Measurements from ENCODE around the gene F11R.
"Not testable (repeated sequence)": the region's sequence is repeated elsewhere in the genome, so short reads cannot be mapped to it uniquely, and the experiment has no call there.

Gene F11R

DNA sequence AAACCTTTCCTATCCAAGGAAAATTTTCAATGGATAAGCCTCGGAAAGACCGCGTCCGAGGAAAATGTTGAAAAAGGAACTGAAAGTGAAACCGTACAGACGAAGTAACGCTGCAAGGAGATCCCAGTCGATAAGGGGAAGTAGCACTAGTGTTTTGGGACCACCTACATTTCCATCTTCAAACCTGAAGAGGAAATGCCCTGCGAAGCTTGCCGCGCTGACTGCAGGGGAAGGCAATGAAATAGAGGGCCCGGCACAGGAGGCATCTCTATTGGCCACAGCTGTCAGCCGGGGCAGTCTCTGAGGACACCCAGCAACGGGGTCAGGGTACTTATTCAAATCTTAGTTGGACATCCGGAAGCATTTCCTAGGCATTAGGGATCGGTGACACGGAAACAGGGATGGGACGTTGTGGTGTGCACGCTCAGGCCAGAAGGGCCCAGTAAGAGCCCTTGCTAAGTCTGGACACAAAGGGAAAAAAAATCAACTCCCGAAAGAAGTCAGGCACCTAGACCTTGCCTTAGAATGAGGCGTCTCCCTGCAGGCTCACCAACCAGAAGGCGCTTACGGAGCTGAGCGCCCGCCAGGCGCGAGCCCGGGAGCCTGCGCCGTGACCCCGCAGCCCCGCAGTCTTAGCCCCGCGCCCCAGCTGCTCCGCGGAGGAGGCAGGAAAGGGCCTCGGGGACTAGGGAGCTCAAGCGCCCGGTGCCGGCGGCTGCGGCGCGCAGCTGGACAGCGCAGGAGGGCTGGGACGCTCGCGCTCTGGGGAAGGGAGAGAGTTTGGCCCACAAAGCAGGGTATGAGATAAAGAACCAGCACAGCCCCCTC, 24.2 kb upstream of the F11R start:
- in situ Hi-C loops (cut with HindIII; ENCODE audit: low sequenced_read_pairs), result no loop called here

DNA sequence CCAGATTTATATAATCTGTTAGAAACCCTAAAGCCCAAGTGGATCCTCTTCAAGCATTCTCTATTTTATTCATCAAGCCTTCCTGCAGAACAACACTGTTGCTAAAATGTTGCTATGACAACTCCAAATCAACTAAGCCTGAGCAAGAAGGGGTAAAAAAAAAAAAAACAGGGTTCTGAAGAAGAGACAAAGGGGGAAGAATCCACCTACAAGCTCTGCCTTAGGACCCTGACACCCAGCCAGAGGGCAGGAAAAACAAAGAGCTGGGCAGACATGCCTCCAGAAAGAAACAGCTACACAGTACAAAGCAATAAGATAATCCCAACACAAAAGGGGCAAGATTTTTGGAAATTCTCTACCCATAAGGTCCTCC, 23.6 kb upstream of the F11R start:
- in situ Hi-C loops (cut with HindIII; ENCODE audit: low sequenced_read_pairs), result no loop called here

DNA sequence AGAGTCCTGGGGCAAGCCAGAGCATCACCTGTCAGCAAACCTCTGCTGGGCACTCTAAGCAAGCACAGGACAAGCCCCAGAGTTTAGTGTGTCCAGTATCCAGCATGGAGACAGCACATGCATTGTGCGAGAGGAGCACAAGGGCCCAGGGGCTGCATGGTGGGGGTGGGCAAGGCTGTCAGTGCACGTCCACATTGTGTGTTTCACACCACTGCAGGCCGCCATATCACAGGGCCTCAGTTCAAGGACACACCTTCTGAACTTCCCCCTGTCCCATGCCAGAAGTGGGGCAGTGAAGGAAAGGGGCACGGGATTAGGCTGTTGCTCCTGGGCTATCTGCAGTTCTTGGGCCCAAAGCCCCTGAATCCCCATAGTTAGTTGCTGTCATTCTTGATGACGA, 18.6 kb upstream of the F11R start:
- in situ Hi-C loops (cut with HindIII; ENCODE audit: low sequenced_read_pairs), result no loop called here

DNA sequence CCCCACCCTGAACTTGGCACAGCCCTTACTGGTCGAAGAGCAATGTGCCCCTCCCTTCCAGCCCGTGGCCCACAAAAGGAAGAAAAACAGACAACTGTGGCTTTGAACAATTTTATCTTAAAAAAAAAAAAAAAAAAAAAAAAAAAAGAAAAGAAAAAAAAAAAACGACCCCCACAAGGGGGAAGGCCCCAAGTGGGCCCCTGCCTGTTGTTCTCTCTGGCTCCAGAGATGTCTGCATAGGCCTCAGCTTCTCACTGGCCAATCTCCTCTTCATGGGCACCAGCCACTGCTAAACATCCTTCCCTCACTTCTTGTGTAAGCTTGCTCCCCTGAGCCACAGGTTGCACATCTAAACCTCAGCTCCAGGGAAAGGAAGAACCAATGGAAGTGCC, 18.2 kb upstream of the F11R start:
- in situ Hi-C loops (cut with HindIII; ENCODE audit: low sequenced_read_pairs), result no loop called here

DNA sequence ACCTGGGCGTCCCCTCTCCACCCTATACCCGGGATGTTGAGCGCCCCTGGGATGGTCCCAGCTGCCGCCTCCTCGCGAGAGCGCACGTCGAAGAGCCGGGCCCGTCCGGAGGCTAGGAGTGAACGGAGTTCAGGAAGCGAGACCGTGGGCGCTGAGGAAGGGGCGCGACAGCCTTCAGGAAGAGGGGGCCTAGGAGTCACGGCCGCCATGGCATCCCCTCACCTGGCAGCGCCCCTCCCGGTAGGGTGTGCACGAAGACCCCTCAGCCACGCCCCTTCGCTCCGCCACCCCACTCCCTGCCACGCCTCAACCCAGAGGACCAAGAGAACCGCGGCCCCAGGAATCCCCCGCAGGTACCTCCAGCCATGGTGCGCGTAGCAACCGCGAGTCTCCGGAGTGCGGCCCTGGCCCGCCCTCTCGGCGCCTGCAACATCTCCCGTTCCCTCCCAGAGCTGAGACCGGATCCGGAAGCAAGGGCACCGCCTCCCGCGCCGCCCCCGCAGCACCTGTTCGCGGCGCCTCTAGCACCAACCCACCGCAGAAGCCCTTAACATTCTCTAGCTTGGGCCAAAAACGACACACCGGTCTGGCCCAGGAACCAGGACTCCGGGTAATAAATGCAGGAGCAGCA, 17.7 kb upstream of the F11R start, which contains the start of gene TSTD1:
TSS of gene TSTD1 (minus strand) at position 442 of the 631 bp plus-strand sequence. CDS start at position 367, 75 bp downstream.
- in situ Hi-C loops (cut with HindIII; ENCODE audit: low sequenced_read_pairs), result no loop called here

DNA sequence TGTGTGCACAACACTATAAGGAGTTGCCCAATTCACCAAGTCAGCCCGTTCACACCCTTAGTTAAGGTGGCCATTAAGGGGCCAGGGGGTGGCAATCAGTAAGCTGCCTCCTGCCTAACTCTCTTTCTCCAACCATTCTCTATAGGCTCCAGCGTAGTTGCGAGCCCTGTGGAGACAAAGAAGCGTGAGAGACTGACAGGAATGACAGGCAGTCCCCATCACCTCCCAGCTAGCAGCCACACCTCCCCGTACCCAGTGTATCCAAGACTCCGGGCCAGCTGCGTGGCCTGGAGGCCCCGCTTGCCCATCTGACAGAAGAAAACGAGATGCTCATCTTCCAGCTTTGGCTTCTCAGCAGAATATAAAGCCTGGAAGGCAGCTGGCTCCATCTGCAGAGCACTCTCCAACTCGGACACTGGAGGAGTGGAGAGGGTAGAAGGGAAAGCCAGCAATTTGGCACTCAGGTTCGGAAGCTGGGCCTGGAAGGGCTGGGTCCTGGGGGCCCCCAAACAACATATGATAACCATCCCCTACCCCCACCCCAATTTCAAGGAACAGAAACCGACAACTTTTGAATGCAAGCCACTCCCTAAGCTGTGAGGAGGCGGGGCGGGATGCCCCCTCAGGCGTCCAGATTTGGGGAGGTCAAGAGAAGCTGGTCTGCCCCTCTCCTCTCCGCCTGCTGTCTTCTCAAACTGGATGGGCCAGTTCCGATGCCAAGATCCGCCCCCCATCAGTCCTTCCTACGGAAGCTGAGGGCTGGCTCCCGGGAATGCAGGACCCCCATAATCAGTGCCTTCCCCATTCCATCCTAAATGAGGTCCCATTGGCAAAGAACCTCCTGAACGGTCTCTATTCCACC, 16.9 kb upstream of the F11R start:
- in situ Hi-C loops (cut with HindIII; ENCODE audit: low sequenced_read_pairs), result no loop called here

DNA sequence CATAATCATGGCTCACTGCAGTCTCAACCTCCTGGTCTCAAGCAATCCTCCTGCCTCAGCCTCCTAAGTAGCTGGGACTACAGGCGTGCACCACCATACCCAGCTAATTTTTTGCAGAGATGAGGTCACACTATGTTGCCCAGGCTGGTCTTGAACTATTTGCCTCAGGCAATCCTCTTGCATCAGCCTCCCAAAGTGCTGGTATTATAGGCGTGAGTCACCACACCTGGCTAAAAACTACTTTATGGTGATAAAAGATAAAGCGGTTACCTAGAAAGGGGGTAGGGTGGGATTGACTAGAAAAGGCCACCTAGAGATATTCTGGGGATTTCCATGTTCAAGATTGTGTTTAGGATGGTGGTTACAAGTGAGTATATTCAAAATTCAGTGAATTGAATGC, 12.8 kb upstream of the F11R start:
- in situ Hi-C loops (cut with HindIII; ENCODE audit: low sequenced_read_pairs), result no loop called here

DNA sequence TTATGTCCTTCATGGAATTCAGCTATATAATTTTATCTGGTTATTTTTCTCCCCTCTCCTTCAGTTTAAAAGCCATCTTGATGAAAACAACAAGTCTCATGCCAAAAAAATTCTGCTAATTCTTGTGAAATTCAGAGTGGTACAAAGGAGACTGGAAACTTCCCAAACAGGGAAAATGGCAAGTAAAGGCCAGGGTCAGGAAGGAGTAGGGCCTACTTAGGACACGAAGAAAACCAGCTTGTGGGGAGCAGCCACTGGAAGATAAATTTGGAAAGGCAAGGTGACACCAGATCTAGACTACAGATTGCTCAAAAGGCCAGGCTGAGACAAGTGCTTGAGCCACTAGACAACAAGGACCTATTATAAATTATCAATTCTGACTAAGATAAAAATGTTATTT, 11.5 kb upstream of the F11R start:
- in situ Hi-C loops (cut with HindIII; ENCODE audit: low sequenced_read_pairs), result no loop called here

DNA sequence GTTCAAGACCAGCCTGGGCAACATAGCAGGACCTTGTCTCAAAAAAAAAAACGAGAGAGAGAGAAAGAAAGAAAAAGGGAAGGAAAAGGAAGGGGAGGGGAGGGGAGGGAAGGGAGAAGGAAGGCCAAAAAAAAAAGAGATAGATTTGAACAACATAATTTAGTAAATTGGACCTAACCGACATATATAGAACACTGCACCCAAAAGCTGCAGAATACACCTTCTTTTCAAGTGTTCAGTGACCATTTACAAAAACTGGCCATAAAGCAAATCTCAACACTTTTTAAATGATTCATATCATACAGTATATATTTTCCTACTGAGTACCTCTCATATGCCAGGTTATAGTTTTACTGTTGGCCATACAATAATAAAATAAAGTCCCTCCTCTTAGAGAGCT, 10.9 kb upstream of the F11R start:
- in situ Hi-C loops (cut with HindIII; ENCODE audit: low sequenced_read_pairs), result no loop called here

DNA sequence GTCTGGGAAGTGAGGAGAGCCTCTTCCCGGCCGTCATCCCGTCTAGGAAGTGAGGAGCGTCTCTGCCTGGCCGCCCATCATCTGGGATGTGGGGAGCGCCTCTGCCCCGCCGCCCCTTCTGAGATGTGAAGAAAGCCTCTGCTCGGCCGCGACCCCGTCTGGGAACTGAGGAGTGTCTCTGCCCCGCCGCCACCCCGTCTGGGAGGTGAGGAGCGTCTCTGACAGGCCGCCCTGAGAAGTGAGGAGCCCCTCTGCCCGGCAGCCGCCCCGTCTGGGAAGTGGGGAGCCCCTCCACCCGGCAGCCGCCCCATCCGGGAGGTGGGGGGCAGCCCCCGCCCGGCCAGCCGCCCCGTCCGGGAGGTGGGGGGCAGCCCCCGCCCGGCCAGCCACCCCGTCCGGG, 8.5 kb upstream of the F11R start:
- in situ Hi-C loops (cut with HindIII; ENCODE audit: low sequenced_read_pairs), result not testable (repeated sequence)

DNA sequence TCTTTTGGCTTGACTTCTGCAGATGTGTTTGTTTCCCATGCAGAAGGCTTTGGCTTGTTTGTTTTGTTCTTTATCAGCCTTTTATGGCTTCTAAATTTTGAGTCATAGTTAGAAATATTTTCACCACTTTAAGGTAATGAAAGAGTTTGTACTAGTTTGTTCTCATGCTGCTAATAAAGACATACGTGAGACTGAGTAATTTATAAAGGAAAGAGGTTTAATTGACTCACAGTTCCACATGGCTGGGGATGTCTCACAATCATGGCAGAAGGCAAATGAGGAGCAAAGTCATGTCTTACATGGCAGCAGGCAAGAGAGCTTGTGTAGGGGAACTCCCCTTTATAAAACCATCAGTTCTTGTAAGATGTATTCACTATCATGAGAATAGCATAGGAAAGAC, 6.0 kb upstream of the F11R start:
- in situ Hi-C loops (cut with HindIII; ENCODE audit: low sequenced_read_pairs), result not testable (repeated sequence)

DNA sequence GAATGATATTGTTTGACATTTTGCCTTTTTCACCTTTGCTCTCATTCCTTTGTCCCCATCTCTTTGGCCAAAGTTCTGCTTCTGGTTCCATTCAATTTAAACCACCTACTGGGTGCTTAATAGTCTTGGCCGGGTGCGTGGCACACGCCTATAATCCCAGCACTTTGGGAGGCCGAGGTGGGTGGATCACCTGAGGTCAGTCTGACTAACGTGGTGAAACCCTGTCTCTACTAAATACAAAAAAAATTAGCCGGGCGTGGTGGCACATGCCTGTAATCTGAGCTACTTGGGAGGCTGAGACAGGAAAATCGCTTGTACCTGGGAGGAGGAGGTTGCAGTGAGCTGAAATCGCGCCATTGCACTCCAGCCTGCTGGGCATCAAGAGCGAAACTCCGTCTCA, 1.5 kb upstream of the F11R start:
- in situ Hi-C loops (cut with HindIII; ENCODE audit: low sequenced_read_pairs), result not testable (repeated sequence)

DNA sequence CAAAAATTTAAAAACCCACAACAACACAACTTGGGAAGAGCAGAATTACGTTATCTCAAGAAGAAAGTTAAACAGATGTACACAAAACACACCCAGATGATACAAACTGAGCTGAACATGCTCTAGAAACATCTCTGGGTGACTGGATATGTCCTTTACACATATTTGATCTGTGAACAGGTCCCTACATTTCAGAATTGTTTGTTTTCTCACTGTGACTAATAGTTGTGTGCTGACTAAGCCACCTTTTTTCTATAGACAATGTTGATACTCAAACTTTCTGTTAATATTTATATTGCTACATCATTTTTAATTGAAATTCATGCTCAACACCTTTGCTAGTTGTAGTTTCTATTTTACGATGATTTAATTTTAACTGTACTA, 1.0 kb upstream of the F11R start:
- in situ Hi-C loops (cut with HindIII; ENCODE audit: low sequenced_read_pairs), result no loop called here

DNA sequence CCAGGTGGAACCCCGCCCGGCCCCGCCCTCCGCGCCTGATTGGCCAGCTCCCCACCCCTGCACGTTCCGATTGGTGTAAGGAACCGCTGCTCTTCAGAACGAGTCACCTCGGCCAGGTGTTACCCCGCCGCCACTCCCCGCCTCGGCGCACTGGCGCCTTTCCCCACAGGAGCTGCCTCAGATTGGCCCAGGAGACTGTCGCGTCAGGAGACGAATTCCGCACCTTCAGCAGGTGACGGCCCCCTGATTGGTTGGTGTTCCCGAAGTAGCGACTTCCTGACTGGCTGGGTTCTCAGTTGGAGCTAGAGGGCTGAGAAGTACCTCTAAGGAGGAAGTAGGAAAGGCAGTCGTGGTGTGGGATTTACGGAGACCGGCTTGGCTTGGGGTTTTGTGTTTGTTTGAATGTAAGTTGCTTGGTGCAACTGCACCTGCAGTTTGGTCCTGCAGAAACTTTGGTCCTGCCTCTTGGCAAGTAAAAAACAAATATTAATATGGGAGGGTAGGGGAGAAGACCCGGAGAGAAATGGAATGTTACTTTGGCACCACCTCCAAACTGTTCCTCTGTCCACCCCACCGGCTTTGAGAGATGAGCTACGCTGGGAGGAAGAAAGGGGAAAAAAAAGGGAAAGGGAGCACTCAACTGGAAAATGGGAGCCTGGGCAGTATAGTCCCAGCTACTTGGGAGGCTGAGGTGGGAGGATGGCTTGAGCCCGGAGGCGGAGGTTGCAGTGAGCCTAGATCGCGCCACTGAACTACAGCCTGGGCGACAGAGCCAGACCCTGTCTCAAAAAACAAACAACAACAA, 415 bp upstream of the F11R start:
- in situ Hi-C loops (cut with HindIII; ENCODE audit: low sequenced_read_pairs), result no loop called here

DNA sequence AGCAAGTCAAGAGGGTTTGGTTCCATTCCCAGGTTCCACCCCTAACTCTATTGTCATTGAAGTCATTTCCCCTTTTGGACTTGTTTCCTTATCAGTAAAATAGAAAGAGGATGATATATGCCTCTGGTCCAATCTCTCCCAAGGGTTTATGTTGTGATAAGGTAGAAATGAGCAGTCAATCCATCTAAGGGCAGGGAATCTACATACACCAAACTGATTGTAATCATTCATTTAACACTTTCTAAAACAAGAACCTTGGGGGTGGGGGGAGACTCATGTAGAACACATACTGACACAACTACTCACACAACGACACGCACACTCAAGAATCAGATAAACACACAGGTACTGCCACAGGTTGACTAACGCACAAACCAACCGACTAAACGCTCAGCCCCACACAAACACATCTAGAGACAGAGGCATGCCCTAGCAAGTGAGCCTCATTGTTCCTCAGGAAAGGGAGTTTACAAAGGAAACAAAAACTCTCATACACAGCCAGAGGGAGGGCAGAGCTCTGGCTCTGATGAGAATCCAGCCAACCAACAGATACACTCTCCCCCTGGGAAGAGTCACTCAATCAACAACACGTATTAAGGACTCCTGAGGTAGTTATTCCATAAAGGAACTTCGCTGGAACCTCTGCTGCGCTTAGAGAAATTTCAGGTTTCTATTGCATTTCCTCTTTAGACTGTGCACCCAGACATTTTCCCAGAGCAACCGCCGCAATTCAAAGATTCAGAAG, 1.0 kb downstream of the F11R start:
- in situ Hi-C loops (cut with HindIII; ENCODE audit: low sequenced_read_pairs), result no loop called here

DNA sequence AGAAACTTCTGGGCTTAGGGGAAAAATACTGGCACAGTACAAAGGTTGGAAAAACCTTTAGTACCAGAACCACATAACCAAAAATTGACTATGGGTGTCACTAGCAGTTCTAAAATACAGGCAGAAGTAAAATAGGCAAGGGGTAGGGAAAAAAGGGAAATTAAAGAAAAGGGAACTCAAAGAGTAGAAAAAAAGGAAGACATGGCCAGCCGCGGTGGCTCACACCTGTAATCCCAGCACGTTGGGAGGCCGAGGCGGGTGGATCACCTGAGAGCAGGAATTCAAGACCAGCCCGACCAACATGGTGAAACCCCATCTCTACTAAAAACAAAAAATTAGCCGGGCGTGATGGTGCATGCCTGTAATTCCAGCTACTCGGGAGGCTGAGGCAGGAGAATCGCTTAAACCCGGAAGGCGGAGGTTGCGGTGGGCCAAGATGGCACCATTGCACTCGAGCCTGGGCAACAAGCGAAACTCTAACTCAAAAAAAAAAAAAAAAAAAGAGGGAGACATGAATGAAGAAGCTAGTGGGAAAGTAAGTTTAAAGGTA, 1.8 kb downstream of the F11R start:
- in situ Hi-C loops (cut with HindIII; ENCODE audit: low sequenced_read_pairs), result not testable (repeated sequence)

DNA sequence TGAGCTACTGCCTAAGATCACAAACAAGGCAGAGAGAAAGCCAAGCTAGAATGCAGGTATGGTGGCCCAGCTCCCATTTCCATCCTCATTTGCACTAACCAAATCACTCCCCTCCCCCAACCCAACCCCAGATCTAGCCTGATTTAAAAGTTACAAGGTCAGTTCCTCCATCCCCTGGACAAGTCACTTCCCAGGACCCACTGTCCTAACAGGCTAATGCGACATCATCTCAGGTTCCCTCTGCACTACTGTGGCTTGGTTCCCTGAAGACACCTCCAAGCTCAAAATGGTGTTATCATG, 2.4 kb downstream of the F11R start:
- in situ Hi-C loops (cut with HindIII; ENCODE audit: low sequenced_read_pairs), result no loop called here

DNA sequence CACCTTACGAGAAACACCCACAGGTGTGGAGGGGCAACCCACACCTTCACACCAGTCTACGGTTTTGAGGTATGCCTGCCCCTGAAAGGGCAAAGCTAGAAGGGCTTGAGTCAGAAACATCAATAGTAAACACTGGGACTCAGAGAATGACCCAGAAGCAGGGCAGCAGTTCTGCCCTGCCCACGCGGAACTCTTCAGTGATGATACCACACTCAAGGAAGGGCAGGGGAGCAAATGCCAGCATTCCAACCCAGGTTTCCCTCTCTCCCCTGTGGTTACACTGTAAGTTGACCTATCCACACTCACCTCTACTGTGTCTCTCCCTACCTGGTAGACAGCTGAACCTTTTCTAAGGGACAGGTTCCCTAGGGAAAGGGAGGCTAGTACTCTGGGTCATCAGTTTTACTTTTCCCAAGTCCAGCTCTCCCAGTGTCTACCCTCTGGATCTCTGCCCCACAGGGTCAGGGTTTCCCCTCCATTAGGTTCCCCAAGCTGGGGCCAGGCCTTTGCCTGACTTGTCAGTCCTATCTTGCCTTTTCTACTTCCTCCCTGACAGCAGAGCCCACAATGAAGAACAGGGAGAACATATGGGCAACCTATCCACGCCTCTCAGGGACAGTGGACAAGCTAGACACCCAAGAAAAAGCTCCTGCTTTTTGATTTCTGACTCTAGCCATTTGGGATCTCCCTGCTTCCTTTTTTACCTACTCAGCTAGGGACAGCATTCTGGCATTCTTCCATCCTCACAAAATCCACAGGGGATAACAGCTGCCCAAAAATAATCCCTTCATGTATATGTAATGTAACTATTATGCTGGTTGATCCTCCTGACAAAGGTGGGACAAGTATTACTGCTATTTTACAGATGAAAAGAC, 3.0 kb downstream of the F11R start:
- in situ Hi-C loops (cut with HindIII; ENCODE audit: low sequenced_read_pairs), result no loop called here

DNA sequence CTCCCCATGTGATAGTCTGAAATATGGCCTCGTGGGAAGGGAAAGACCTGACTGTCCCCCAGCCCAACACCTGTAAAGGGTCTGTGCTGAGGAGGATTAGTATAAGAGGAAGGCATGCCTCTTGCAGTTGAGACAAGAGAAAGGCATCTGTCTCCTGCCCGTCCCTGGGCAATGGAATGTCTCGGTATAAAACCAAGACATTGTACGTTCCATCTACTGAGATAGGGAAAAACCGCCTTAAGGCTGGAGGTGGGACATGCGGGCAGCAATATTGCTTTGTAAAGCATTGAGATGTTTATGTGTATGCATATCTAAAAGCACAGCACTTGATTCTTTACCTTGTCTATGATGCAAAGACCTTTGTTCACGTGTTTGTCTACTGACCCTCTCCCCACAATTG, 3.8 kb downstream of the F11R start:
- in situ Hi-C loops (cut with HindIII; ENCODE audit: low sequenced_read_pairs), result not testable (repeated sequence)

Data from DLD1 (cell line).